Transverse colon (tissue), 4 donors: ENCODE data around the gene CEACAM1. TPM values are rescaled to one million over a fixed set of nuclear protein-coding genes. Genes with fewer than 3 reads are reported as not detected.

Source experiments
- DNase-seq: peaks from one replicate; pipeline ENCODE4 v3.0.0-alpha.2; 2019
- H3K27ac ChIP-seq, 4 donors: fragments of 200-600 bp; sonication (generic); 2 replicates each; pipeline ENCODE4 v1.5.1; 2016 to 2018; ENCODE audit warnings: inconsistent platforms in 4 of 4
- H3K27me3 ChIP-seq: fragments of 200-600 bp; sonication (generic); 2 replicates; pipeline ENCODE4 v1.5.1; 2017; ENCODE audit warnings: inconsistent platforms
- H3K36me3 ChIP-seq, 4 donors: fragments of 200-600 bp; sonication (generic); 2 replicates each; pipeline ENCODE4 v1.5.1; 2017 to 2019; ENCODE audit warnings: inconsistent platforms in 4 of 4
- H3K4me1 ChIP-seq, 4 donors: fragments of 200-600 bp; sonication (generic); 2 replicates each; pipeline ENCODE4 v1.5.1; 2017 to 2020; ENCODE audit warnings: inconsistent platforms in 4 of 4
- H3K4me3 ChIP-seq, 4 donors: fragments of 200-600 bp; sonication (generic); 1 replicate in 1 of 4; 2 replicates in 3 of 4; pipeline versions ENCODE4 v1.5.1 to v1.6.1; 2017 to 2019; ENCODE audit warnings: inconsistent platforms in 4 of 4
- H3K9me3 ChIP-seq, 2 donors: fragments of 200-600 bp; sonication (generic); 2 replicates each; pipeline ENCODE4 v1.5.1; 2017 to 2019; ENCODE audit warnings: inconsistent platforms in 2 of 2
- CTCF ChIP-seq, 5 experiments: fragments of 200-600 bp in 3 of 5; fragments of 450-650 bp in 2 of 5; sonication (generic) in 3 of 5; IDR thresholded peaks; 1 replicate in 2 of 5; 2 replicates in 3 of 5; pipeline ENCODE4 v1.5.1; 2016 to 2017; ENCODE audit warnings: antibody characterized with exemption in 5 of 5, inconsistent platforms in 3 of 5, mild to moderate bottlenecking in 2 of 5, moderate library complexity in 1 of 5
- EP300 ChIP-seq: sonication (generic); formaldehyde crosslinking; IDR thresholded peaks from one replicate; pipeline ENCODE4 v1.6.1; 2017; ENCODE audit warnings: antibody characterized with exemption, low read depth
- POLR2A ChIP-seq: fragments of 450-650 bp; IDR thresholded peaks from one replicate; pipeline ENCODE4 v1.6.1; 2016; ENCODE audit warnings: antibody characterized with exemption, mild to moderate bottlenecking, moderate library complexity
- POLR2AphosphoS5 ChIP-seq, 3 donors: sonication (generic); formaldehyde crosslinking; IDR thresholded peaks; one replicate each; pipeline ENCODE4 v1.6.1; 2016; ENCODE audit warnings: antibody characterized with exemption in 3 of 3
- WGBS, 2 donors: methylation state at CpG; one replicate each; pipeline ENCODE4 v1.1.5; 2018; ENCODE audit warnings: low coverage in 1 of 2; 5-methylcytosine and 5-hydroxymethylcytosine counted together
- in situ Hi-C, 4 donors: fragments of 200-750 bp; cut with MboI; loops; one replicate each; pipeline versions ENCODE4 v1.15.0 to v1.15.1; 2017; ENCODE audit warnings: low sequenced_read_pairs in 3 of 4, low pct_ligation_motif_present in 1 of 4, low pct_unique_long_range_greater_than_20kb in 1 of 4
- intact Hi-C: fragments of 100-400 bp; cut with DNase I; formaldehyde crosslinking; loops from one replicate; pipeline ENCODE4 v1.15.1; 2023; ENCODE audit warnings: low total_unique reads
- total RNA-seq, 4 donors: library from RNA; depleted of rRNA; stranded (reverse); fragments of >200 nt; gene quantifications; one replicate each; pipeline ENCODE4 v1.1.0, GENCODE V29; 2016

The CEACAM1 gene
- total RNA-seq, 4 donors from 2014 or later: 38.6 to 835 (median 564) TPM

GRCh38 chr19:42555801-42556200, 27.5 kb upstream of the CEACAM1 start:
- DNase-seq: no peak

GRCh38 chr19:42555317-42555716, 27.0 kb upstream of the CEACAM1 start:
- Histone ChIP-seq H3K4me3 (no peak overlapping the region), H3K27me3 (no peaks in the 10 kb centered on the region), H3K27ac (no peak overlapping the region), H3K36me3 (no peaks in the 10 kb centered on the region), H3K4me1 (peaks cover 0 to 3% (median 0%) of the 10 kb centered on the region in 4 donors), H3K9me3 (no peaks in the 10 kb centered on the region)
- no peak for TF ChIP-seq POLR2A
- no peak for TF ChIP-seq POLR2AphosphoS5 (IDR thresholded peaks at IDR 0.05)
- TF ChIP-seq CTCF (IDR thresholded peaks at IDR 0.05): no peak
- no peak for TF ChIP-seq EP300
- intact Hi-C loops (no loop called here), in situ Hi-C loops (loop anchor here in 1 of 4 donors (10.0 kb wide), 1 partner anchor 49 kb away; no protein-coding TSS in a partner anchor)
- 41% methylated on average over 4 of the region's 5 CpGs; no CpG with 5 or more reads in 1 of the 2 donors for WGBS, 2 donors
- no peak for DNase-seq

More at GRCh38 chr19:42555801-42556200, 27.5 kb upstream of the CEACAM1 start:
- Histone ChIP-seq H3K36me3 (no peaks in the 10 kb centered on the region), H3K4me1 (peaks cover 0 to 3% (median 0%) of the 10 kb centered on the region in 4 donors), H3K27me3 (peaks cover 1% of the 10 kb centered on the region), H3K27ac (no peak overlapping the region), H3K9me3 (no peaks in the 10 kb centered on the region), H3K4me3 (no peak overlapping the region)
- in situ Hi-C loops: loop anchor here in 1 of 4 donors (10.0 kb wide), 1 partner anchor 49 kb away; no protein-coding TSS in a partner anchor
- intact Hi-C loops: no loop called here
- WGBS, 2 donors: 60% methylated on average over 1 to 10 of the region's 10 CpGs
- TF ChIP-seq POLR2AphosphoS5 (IDR thresholded peaks at IDR 0.05) (no peak), CTCF (IDR thresholded peaks at IDR 0.05) (no peak), EP300 (no peak), POLR2A (no peak)

- TF ChIP-seq CTCF (IDR thresholded peaks at IDR 0.05) (no peak), EP300 (no peak), POLR2A (no peak), POLR2AphosphoS5 (IDR thresholded peaks at IDR 0.05) (no peak)
- peaks cover 0 to 3% (median 0%) of the 10 kb centered on the region in 4 donors for H3K4me1 ChIP-seq
- WGBS, 2 donors: 90 to 94% methylated on average over 3 of the region's 3 CpGs
- DNase-seq: no peak
- no peak overlapping the region for H3K27ac ChIP-seq
- no peaks in the 10 kb centered on the region for H3K9me3 ChIP-seq
- H3K27me3 ChIP-seq: no peaks in the 10 kb centered on the region
- H3K4me3 ChIP-seq: no peak overlapping the region
- no peaks in the 10 kb centered on the region for H3K36me3 ChIP-seq
- intact Hi-C loops: no loop called here
- in situ Hi-C loops: loop anchor here in 1 of 4 donors (10.0 kb wide), 1 partner anchor 51 kb away; no protein-coding TSS in a partner anchor
Measured at GRCh38 chr19:42554046-42554575, 25.8 kb upstream of the CEACAM1 start.

GRCh38 chr19:42553292-42554045, 25.2 kb upstream of the CEACAM1 start:
- Histone ChIP-seq H3K27me3 (no peaks in the 10 kb centered on the region), H3K27ac (no peak overlapping the region), H3K9me3 (no peaks in the 10 kb centered on the region), H3K36me3 (no peaks in the 10 kb centered on the region), H3K4me1 (peaks cover 0 to 3% (median 0%) of the 10 kb centered on the region in 4 donors), H3K4me3 (no peak overlapping the region)
- intact Hi-C loops (no loop called here), in situ Hi-C loops (loop anchor here in 1 of 4 donors (10.0 kb wide), 1 partner anchor 51 kb away; no protein-coding TSS in a partner anchor)
- WGBS, 2 donors: 75% methylated on average over 5 of the region's 8 CpGs; no CpG with 5 or more reads in 1 of the 2 donors
- no peak for TF ChIP-seq EP300
- TF ChIP-seq CTCF (IDR thresholded peaks at IDR 0.05): no peak
- TF ChIP-seq POLR2A: no peak
- no peak for TF ChIP-seq POLR2AphosphoS5 (IDR thresholded peaks at IDR 0.05)
- no peak for DNase-seq
